HL-60 (cell line): ENCODE measurements around the gene FADS6.

ENCODE experiments used
- DNase-seq, 2 experiments: peaks; one replicate each; pipeline ENCODE4 v3.0.0-alpha.2; 2010 to 2020; ENCODE audit warnings: low read depth in 1 of 2, low spot score in 1 of 2
- H3K27ac ChIP-seq: fragments of 250-450 bp; sonication (Bioruptor Pico); replicated peaks from 2 replicates; pipeline ENCODE4 v1.5.1; 2020; ENCODE audit warnings: mild to moderate bottlenecking, moderate library complexity
- H3K27me3 ChIP-seq: fragments of 250-450 bp; sonication (Bioruptor Pico); 2 replicates; pipeline ENCODE4 v1.5.1; 2021; ENCODE audit warnings: mild to moderate bottlenecking, moderate library complexity; ENCODE audit not compliant: insufficient read depth, poor library complexity, severe bottlenecking
- H3K4me3 ChIP-seq: replicated peaks from 2 replicates; pipeline ENCODE4 v1.5.1; 2011; ENCODE audit warnings: mild to moderate bottlenecking, control low read depth, low read length; ENCODE audit not compliant: insufficient read depth
- CTCF ChIP-seq: IDR thresholded peaks from one replicate; pipeline ENCODE4 v1.5.1; 2011; ENCODE audit warnings: low read length, control low read depth, inconsistent platforms; ENCODE audit not compliant: insufficient read depth
- GABPA ChIP-seq: IDR thresholded peaks from 2 replicates; pipeline ENCODE4 v1.6.1; 2012; ENCODE audit warnings: low read depth
- POLR2AphosphoS5 ChIP-seq: IDR thresholded peaks from 2 replicates; pipeline ENCODE4 v1.6.1; 2012; ENCODE audit warnings: low read depth
- REST ChIP-seq: IDR thresholded peaks from 2 replicates; pipeline ENCODE4 v1.6.1; 2012; ENCODE audit warnings: low read depth; ENCODE audit not compliant: insufficient replicate concordance
- SPI1 ChIP-seq: IDR thresholded peaks from 2 replicates; pipeline ENCODE4 v1.6.1; 2012; ENCODE audit warnings: low read depth, mild to moderate bottlenecking, borderline replicate concordance

The FADS6 gene

GRCh38 chr17:74846621-74847020 is 46.8 kb downstream of the FADS6 start:
- no peak for DNase-seq
- peaks cover 7% of the 10 kb centered on the region for H3K27me3 ChIP-seq
- TF ChIP-seq REST (no peak), GABPA (no peak), SPI1 (no peak), CTCF (no peak), POLR2AphosphoS5 (no peak)
- H3K4me3 ChIP-seq: no peak overlapping the region
- no peak overlapping the region for H3K27ac ChIP-seq

GRCh38 chr17:74843352-74843627 is 50.1 kb downstream of the FADS6 start:
- Histone ChIP-seq H3K4me3 (no peak overlapping the region), H3K27me3 (no peaks in the 10 kb centered on the region)

More at GRCh38 chr17:74843352-74843627, 50.1 kb downstream of the FADS6 start:
- no peak for TF ChIP-seq GABPA
- TF ChIP-seq SPI1: no peak
- TF ChIP-seq POLR2AphosphoS5: no peak
- TF ChIP-seq CTCF: no peak
- no peak for TF ChIP-seq REST
- H3K27ac ChIP-seq: no peak overlapping the region
- DNase-seq: no peak
